Measurements from ENCODE around the gene AMOTL1. TPM values are rescaled to one million over a fixed set of nuclear protein-coding genes. Genes with fewer than 3 reads are reported as not detected.

Gene AMOTL1
- total and polyA plus RNA-seq, 5 donors from 2014 or later, result 0.20 to 0.67 (median 0.40) TPM; not detected in 1

- no peak overlapping the region for H3K4me3 Mint-ChIP-seq
- no peaks in the 10 kb centered on the region for H3K36me3 ChIP-seq (ENCODE audit: control insufficient read depth, insufficient read depth, low read length)
- no peaks in the 10 kb centered on the region for H3K4me1 Mint-ChIP-seq
- peaks cover 15% of the 10 kb centered on the region for H3K27me3 ChIP-seq (ENCODE audit: control insufficient read depth, insufficient read depth, low read length)
- no peaks in the 10 kb centered on the region for H3K36me3 Mint-ChIP-seq
- H3K27ac ChIP-seq (ENCODE audit: insufficient read depth, low read length, poor library complexity, severe bottlenecking), result no peak overlapping the region
- no peaks in the 10 kb centered on the region for H3K4me1 ChIP-seq (ENCODE audit: control insufficient read depth, insufficient read depth, low read length, poor library complexity, severe bottlenecking)
- H3K9me3 Mint-ChIP-seq, result peaks cover 0 to 1% (median 0%) of the 10 kb centered on the region in 7 donors
- H3K27me3 Mint-ChIP-seq, result peaks cover 51% of the 10 kb centered on the region
- ATAC-seq (ENCODE audit: low read depth in 2 of 2), result no peak
- H3K4me3 ChIP-seq (ENCODE audit: low read depth, low read length), result no peak overlapping the region
- DNase-seq, result no peak
- no peak overlapping the region for H3K27ac Mint-ChIP-seq
- H3K9me3 ChIP-seq (ENCODE audit: control insufficient read depth in 2 of 2, low read length in 2 of 2), result no peaks in the 10 kb centered on the region
Observed at GRCh38 chr11:94747146-94747545, 21.0 kb upstream of the AMOTL1 start.

DNA sequence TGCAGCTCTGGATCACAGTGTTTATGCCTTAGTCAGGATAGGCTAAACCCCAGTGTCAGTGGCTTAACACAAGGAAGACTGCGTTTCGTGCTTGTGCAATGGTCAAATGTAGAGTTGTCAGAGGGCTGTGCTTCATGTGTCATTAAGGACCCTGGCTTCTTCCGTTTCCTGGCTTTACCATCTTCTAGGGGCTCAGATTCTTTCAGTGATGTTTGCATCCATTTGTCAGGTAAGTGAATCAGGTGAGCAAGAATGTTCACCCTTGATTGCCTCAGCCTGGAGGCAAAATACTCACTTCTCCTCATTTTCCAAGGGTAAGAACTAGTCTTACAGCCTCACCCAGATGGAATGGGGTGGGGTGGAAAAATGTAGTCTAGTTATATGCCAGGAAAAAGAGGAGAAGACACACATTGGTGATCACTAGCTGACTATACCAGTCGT is 20.5 kb upstream of the AMOTL1 start:
- no peaks in the 10 kb centered on the region for H3K9me3 ChIP-seq (ENCODE audit: control insufficient read depth in 2 of 2, low read length in 2 of 2)
- no peak overlapping the region for H3K4me3 Mint-ChIP-seq
- peaks cover 15% of the 10 kb centered on the region for H3K27me3 ChIP-seq (ENCODE audit: control insufficient read depth, insufficient read depth, low read length)
- H3K36me3 Mint-ChIP-seq, result no peaks in the 10 kb centered on the region
- DNase-seq, result no peak
- no peak overlapping the region for H3K27ac Mint-ChIP-seq
- H3K4me1 ChIP-seq (ENCODE audit: control insufficient read depth, insufficient read depth, low read length, poor library complexity, severe bottlenecking), result no peaks in the 10 kb centered on the region
- peaks cover 49% of the 10 kb centered on the region for H3K27me3 Mint-ChIP-seq
- ATAC-seq (ENCODE audit: low read depth in 2 of 2), result no peak
- H3K9me3 Mint-ChIP-seq, result peaks cover 0 to 1% (median 0%) of the 10 kb centered on the region in 7 donors
- H3K27ac ChIP-seq (ENCODE audit: insufficient read depth, low read length, poor library complexity, severe bottlenecking), result no peak overlapping the region
- no peaks in the 10 kb centered on the region for H3K4me1 Mint-ChIP-seq
- no peaks in the 10 kb centered on the region for H3K36me3 ChIP-seq (ENCODE audit: control insufficient read depth, insufficient read depth, low read length)
- no peak overlapping the region for H3K4me3 ChIP-seq (ENCODE audit: low read depth, low read length)

DNA sequence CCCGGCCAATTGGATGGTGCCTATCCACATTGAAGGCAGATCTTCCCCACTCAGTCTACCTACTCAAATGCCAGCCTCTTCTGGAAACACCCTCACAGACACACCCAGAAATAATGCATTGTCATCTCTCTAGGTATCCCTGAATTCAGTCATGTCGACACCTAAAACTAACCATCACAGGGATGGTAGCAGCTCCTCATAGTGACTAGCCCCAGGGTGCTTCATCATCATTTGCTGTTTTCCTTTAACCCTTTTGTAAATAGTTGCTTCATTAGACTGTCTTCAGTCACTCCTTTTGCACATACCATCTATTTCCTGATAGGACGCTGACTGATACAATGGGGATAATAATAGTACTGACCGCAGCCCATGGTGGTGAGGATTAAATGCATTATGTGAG is 18.8 kb upstream of the AMOTL1 start:
- Histone ChIP-seq H3K36me3 (ENCODE audit: control insufficient read depth, insufficient read depth, low read length) (no peaks in the 10 kb centered on the region), H3K27ac (ENCODE audit: insufficient read depth, low read length, poor library complexity, severe bottlenecking) (no peak overlapping the region), H3K27me3 (ENCODE audit: control insufficient read depth, insufficient read depth, low read length) (peaks cover 8% of the 10 kb centered on the region), H3K4me3 (ENCODE audit: low read depth, low read length) (no peak overlapping the region), H3K9me3 (ENCODE audit: control insufficient read depth in 2 of 2, low read length in 2 of 2) (no peaks in the 10 kb centered on the region), H3K4me1 (ENCODE audit: control insufficient read depth, insufficient read depth, low read length, poor library complexity, severe bottlenecking) (no peaks in the 10 kb centered on the region)
- no peak overlapping the region for H3K4me3 Mint-ChIP-seq
- peaks cover 0 to 1% (median 0%) of the 10 kb centered on the region in 7 donors for H3K9me3 Mint-ChIP-seq
- H3K4me1 Mint-ChIP-seq, result no peaks in the 10 kb centered on the region
- ATAC-seq (ENCODE audit: low read depth in 2 of 2) (no peak), DNase-seq (no peak)
- H3K27me3 Mint-ChIP-seq, result peaks cover 40% of the 10 kb centered on the region
- H3K27ac Mint-ChIP-seq, result no peak overlapping the region
- H3K36me3 Mint-ChIP-seq, result no peaks in the 10 kb centered on the region

- Mint-ChIP-seq H3K4me1 (no peaks in the 10 kb centered on the region), H3K27ac (no peak overlapping the region), H3K27me3 (peaks cover 40% of the 10 kb centered on the region), H3K36me3 (no peaks in the 10 kb centered on the region), H3K9me3 (peaks cover 0 to 1% (median 0%) of the 10 kb centered on the region in 7 donors), H3K4me3 (no peak overlapping the region)
- H3K4me3 ChIP-seq (ENCODE audit: low read depth, low read length), result no peak overlapping the region
- no peaks in the 10 kb centered on the region for H3K36me3 ChIP-seq (ENCODE audit: control insufficient read depth, insufficient read depth, low read length)
- H3K9me3 ChIP-seq (ENCODE audit: control insufficient read depth in 2 of 2, low read length in 2 of 2), result no peaks in the 10 kb centered on the region
- DNase-seq, result no peak
- ATAC-seq (ENCODE audit: low read depth in 2 of 2), result no peak
- no peaks in the 10 kb centered on the region for H3K4me1 ChIP-seq (ENCODE audit: control insufficient read depth, insufficient read depth, low read length, poor library complexity, severe bottlenecking)
- peaks cover 8% of the 10 kb centered on the region for H3K27me3 ChIP-seq (ENCODE audit: control insufficient read depth, insufficient read depth, low read length)
- no peak overlapping the region for H3K27ac ChIP-seq (ENCODE audit: insufficient read depth, low read length, poor library complexity, severe bottlenecking)
Observed at GRCh38 chr11:94750319-94751217, 17.6 kb upstream of the AMOTL1 start.

GRCh38 chr11:94751218-94751609 is 16.9 kb upstream of the AMOTL1 start:
- Histone ChIP-seq H3K27ac (ENCODE audit: insufficient read depth, low read length, poor library complexity, severe bottlenecking) (no peak overlapping the region), H3K4me1 (ENCODE audit: control insufficient read depth, insufficient read depth, low read length, poor library complexity, severe bottlenecking) (no peaks in the 10 kb centered on the region), H3K36me3 (ENCODE audit: control insufficient read depth, insufficient read depth, low read length) (no peaks in the 10 kb centered on the region), H3K9me3 (ENCODE audit: control insufficient read depth in 2 of 2, low read length in 2 of 2) (no peaks in the 10 kb centered on the region), H3K27me3 (ENCODE audit: control insufficient read depth, insufficient read depth, low read length) (peaks cover 7% of the 10 kb centered on the region), H3K4me3 (ENCODE audit: low read depth, low read length) (no peak overlapping the region)
- H3K9me3 Mint-ChIP-seq, result peaks cover 0 to 1% (median 0%) of the 10 kb centered on the region in 7 donors
- ATAC-seq (ENCODE audit: low read depth in 2 of 2) (no peak), DNase-seq (no peak)
- no peaks in the 10 kb centered on the region for H3K36me3 Mint-ChIP-seq
- H3K27ac Mint-ChIP-seq, result no peak overlapping the region
- no peaks in the 10 kb centered on the region for H3K4me1 Mint-ChIP-seq
- H3K27me3 Mint-ChIP-seq, result peaks cover 37% of the 10 kb centered on the region
- H3K4me3 Mint-ChIP-seq, result no peak overlapping the region

DNA sequence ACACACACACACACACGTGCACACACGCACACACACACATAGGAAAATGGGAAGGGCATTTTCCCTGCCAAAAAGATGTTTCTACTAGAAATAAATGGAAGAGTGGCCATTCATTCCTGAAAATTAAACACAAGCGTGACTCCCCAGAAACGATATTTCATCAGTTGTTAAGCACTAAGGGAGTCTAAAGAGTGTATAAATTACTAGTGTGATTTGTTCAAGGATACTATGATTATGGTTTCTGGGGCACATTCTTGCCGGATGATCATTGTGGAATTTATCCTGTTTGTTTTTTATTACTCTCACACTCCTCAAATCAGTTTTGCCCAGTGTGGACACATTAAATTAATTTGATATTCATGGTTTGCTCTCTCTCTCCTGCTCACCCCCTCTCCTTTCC is 16.4 kb upstream of the AMOTL1 start:
- H3K4me1 Mint-ChIP-seq, result no peaks in the 10 kb centered on the region
- no peak for ATAC-seq (ENCODE audit: low read depth in 2 of 2)
- peaks cover 37% of the 10 kb centered on the region for H3K27me3 Mint-ChIP-seq
- no peaks in the 10 kb centered on the region for H3K4me1 ChIP-seq (ENCODE audit: control insufficient read depth, insufficient read depth, low read length, poor library complexity, severe bottlenecking)
- no peak overlapping the region for H3K4me3 Mint-ChIP-seq
- H3K27ac ChIP-seq (ENCODE audit: insufficient read depth, low read length, poor library complexity, severe bottlenecking), result no peak overlapping the region
- peaks cover 3% of the 10 kb centered on the region for H3K27me3 ChIP-seq (ENCODE audit: control insufficient read depth, insufficient read depth, low read length)
- no peak overlapping the region for H3K4me3 ChIP-seq (ENCODE audit: low read depth, low read length)
- H3K9me3 ChIP-seq (ENCODE audit: control insufficient read depth in 2 of 2, low read length in 2 of 2), result no peaks in the 10 kb centered on the region
- no peaks in the 10 kb centered on the region for H3K36me3 Mint-ChIP-seq
- peaks cover 0 to 1% (median 0%) of the 10 kb centered on the region in 7 donors for H3K9me3 Mint-ChIP-seq
- no peaks in the 10 kb centered on the region for H3K36me3 ChIP-seq (ENCODE audit: control insufficient read depth, insufficient read depth, low read length)
- no peak for DNase-seq
- H3K27ac Mint-ChIP-seq, result no peak overlapping the region

GRCh38 chr11:94753630-94754029 is 14.5 kb upstream of the AMOTL1 start:
- peaks cover 0 to 1% (median 0%) of the 10 kb centered on the region in 7 donors for H3K9me3 Mint-ChIP-seq
- H3K27me3 Mint-ChIP-seq, result peaks cover 29% of the 10 kb centered on the region
- DNase-seq, result no peak
- peaks cover 5% of the 10 kb centered on the region for H3K27me3 ChIP-seq (ENCODE audit: control insufficient read depth, insufficient read depth, low read length)
- H3K36me3 Mint-ChIP-seq, result no peaks in the 10 kb centered on the region
- no peaks in the 10 kb centered on the region for H3K9me3 ChIP-seq (ENCODE audit: control insufficient read depth in 2 of 2, low read length in 2 of 2)
- H3K4me1 Mint-ChIP-seq, result no peaks in the 10 kb centered on the region
- no peak overlapping the region for H3K27ac ChIP-seq (ENCODE audit: insufficient read depth, low read length, poor library complexity, severe bottlenecking)
- no peak overlapping the region for H3K4me3 ChIP-seq (ENCODE audit: low read depth, low read length)
- no peak overlapping the region for H3K4me3 Mint-ChIP-seq
- H3K4me1 ChIP-seq (ENCODE audit: control insufficient read depth, insufficient read depth, low read length, poor library complexity, severe bottlenecking), result no peaks in the 10 kb centered on the region
- no peak overlapping the region for H3K27ac Mint-ChIP-seq
- H3K36me3 ChIP-seq (ENCODE audit: control insufficient read depth, insufficient read depth, low read length), result no peaks in the 10 kb centered on the region
- ATAC-seq (ENCODE audit: low read depth in 2 of 2), result no peak

DNA sequence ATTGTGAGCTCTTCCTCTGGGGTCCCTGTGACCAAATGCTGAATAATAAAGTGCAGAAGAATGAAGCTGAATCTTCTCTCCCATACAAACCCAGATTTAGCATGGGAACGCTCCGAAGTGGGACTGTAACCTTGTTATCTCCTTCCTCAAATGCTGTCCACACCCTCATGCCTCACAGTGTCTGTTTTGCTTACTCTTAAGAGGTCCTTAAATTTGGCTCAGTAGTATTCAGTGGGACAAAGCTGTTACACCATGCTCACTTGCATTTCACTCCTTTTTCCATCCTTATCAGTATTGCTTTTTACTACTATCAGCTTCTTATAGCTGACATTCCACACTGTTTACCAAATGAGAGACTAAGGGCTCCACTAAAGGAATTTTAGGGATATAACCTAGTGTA is 13.8 kb upstream of the AMOTL1 start:
- Mint-ChIP-seq H3K4me1 (no peaks in the 10 kb centered on the region), H3K9me3 (peaks cover 0 to 1% (median 0%) of the 10 kb centered on the region in 7 donors), H3K27ac (no peak overlapping the region), H3K27me3 (peaks cover 29% of the 10 kb centered on the region), H3K36me3 (no peaks in the 10 kb centered on the region), H3K4me3 (no peak overlapping the region)
- DNase-seq (no peak), ATAC-seq (ENCODE audit: low read depth in 2 of 2) (no peak)
- Histone ChIP-seq H3K4me1 (ENCODE audit: control insufficient read depth, insufficient read depth, low read length, poor library complexity, severe bottlenecking) (no peaks in the 10 kb centered on the region), H3K4me3 (ENCODE audit: low read depth, low read length) (no peak overlapping the region), H3K27me3 (ENCODE audit: control insufficient read depth, insufficient read depth, low read length) (peaks cover 5% of the 10 kb centered on the region), H3K9me3 (ENCODE audit: control insufficient read depth in 2 of 2, low read length in 2 of 2) (no peaks in the 10 kb centered on the region), H3K27ac (ENCODE audit: insufficient read depth, low read length, poor library complexity, severe bottlenecking) (no peak overlapping the region), H3K36me3 (ENCODE audit: control insufficient read depth, insufficient read depth, low read length) (no peaks in the 10 kb centered on the region)

Measured in CD4-positive, CD25-positive, alpha-beta regulatory T cell (primary cell).